Stimulated activated CD8-positive, alpha-beta memory T cell treated with anti-CD3 and anti-CD28 coated beads, Interleukin-7, amount 100 ng/mL, for 24 hours (primary cell): ENCODE data around the gene FHL1.
"Not testable (repeated sequence)": the region's sequence is repeated elsewhere in the genome, so short reads cannot be mapped to it uniquely, and the experiment has no call there.

Experiments
- DNase-seq: peaks from one replicate; pipeline ENCODE4 v3.0.0-alpha.2; 2020; ENCODE audit warnings: low read depth

Gene FHL1

GRCh38 chrX:136209016-136209738 is 61.8 kb downstream of the FHL1 start:
- no peak for DNase-seq

GRCh38 chrX:136209751-136210150 is 62.4 kb downstream of the FHL1 start:
- no peak for DNase-seq

GRCh38 chrX:136210243-136210642 is 62.9 kb downstream of the FHL1 start:
- DNase-seq, result no peak

- DNase-seq, result no peak
Observed at GRCh38 chrX:136210806-136211205, 63.5 kb downstream of the FHL1 start.

- DNase-seq, result no peak
Observed at GRCh38 chrX:136211766-136212556, 64.6 kb downstream of the FHL1 start.

- no peak for DNase-seq
Observed at GRCh38 chrX:136212557-136213111, 65.3 kb downstream of the FHL1 start.

GRCh38 chrX:136214551-136214950 is 67.2 kb downstream of the FHL1 start:
- DNase-seq, result no peak

- DNase-seq, result no peak
Observed at GRCh38 chrX:136215559-136215958, 68.2 kb downstream of the FHL1 start.

GRCh38 chrX:136219893-136220292 is 72.6 kb downstream of the FHL1 start:
- no peak for DNase-seq

GRCh38 chrX:136220540-136220939 is 73.2 kb downstream of the FHL1 start:
- no peak for DNase-seq

GRCh38 chrX:136220951-136221350 is 73.6 kb downstream of the FHL1 start:
- no peak for DNase-seq

GRCh38 chrX:136221851-136222513 is 74.6 kb downstream of the FHL1 start:
- no peak for DNase-seq

GRCh38 chrX:136227074-136227473 is 79.7 kb downstream of the FHL1 start:
- DNase-seq, result no peak

GRCh38 chrX:136227948-136228838 is 80.9 kb downstream of the FHL1 start:
- no peak for DNase-seq

GRCh38 chrX:136228839-136229207 is 81.5 kb downstream of the FHL1 start:
- DNase-seq, result no peak

- DNase-seq, result no peak
Observed at GRCh38 chrX:136237074-136237473, 89.7 kb downstream of the FHL1 start.

GRCh38 chrX:136237849-136238248 is 90.5 kb downstream of the FHL1 start:
- DNase-seq, result not testable (repeated sequence)

- DNase-seq, result no peak
Observed at GRCh38 chrX:136246201-136246600, 98.9 kb downstream of the FHL1 start.

GRCh38 chrX:136250191-136251040 is 103.1 kb downstream of the FHL1 start:
- no peak for DNase-seq
